ENCODE measurements around the gene PRMT1.

PRMT1 gene

DNA sequence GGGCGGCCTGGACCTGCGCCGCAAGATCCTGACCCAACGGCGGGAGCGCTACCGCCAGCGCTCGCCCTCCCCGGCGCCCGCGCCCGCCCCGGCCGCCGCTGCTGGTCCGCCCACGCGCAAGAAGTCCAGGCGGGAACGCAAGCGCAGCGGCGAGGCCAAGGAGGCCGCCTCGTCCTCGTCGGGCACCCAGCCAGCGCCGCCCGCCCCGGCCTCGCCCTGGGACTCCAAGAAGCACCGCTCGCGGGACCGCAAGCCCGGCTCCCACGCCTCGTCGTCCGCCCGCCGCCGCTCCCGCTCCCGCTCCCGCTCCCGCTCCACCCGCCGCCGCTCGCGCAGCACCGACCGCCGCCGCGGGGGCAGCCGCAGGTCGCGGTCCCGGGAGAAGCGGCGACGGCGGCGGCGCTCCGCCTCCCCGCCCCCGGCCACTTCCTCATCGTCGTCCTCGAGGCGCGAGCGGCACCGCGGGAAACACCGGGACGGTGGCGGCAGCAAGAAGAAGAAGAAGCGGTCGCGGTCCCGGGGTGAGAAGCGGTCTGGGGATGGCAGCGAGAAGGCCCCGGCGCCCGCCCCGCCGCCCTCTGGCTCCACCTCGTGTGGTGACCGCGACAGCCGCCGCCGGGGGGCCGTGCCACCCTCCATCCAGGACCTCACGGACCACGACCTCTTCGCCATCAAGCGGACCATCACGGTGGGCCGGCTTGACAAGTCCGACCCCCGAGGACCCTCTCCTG, 25.1 kb upstream of the PRMT1 start:
- DNase-seq (ENCODE audit: low read depth) = no peak

DNA sequence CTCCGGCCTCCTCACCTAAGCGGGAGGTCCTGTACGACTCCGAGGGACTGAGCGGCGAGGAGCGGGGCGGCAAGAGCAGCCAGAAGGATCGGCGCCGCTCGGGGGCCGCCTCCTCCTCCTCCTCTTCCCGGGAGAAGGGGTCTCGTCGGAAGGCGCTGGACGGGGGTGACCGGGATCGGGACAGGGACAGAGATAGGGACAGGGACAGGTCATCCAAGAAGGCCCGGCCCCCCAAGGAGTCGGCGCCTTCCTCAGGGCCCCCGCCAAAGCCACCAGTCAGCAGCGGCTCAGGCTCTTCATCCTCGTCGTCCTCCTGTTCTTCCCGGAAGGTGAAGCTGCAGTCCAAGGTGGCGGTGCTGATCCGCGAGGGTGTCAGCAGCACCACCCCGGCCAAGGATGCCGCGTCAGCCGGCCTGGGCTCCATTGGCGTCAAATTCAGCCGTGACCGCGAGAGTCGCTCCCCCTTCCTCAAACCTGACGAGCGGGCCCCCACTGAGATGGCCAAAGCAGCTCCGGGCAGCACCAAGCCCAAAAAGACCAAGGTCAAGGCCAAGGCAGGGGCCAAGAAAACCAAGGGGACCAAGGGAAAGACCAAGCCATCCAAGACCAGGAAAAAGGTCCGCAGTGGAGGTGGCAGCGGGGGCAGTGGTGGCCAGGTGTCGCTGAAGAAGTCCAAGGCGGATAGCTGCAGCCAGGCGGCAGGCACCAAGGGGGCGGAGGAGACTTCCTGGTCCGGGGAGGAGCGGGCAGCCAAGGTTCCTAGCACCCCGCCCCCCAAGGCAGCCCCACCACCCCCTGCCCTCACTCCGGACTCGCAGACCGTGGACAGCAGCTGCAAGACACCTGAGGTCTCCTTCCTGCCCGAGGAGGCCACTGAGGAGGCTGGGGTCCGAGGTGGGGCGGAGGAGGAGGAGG, 24.3 kb upstream of the PRMT1 start:
- DNase-seq (ENCODE audit: low read depth) = no peak

DNA sequence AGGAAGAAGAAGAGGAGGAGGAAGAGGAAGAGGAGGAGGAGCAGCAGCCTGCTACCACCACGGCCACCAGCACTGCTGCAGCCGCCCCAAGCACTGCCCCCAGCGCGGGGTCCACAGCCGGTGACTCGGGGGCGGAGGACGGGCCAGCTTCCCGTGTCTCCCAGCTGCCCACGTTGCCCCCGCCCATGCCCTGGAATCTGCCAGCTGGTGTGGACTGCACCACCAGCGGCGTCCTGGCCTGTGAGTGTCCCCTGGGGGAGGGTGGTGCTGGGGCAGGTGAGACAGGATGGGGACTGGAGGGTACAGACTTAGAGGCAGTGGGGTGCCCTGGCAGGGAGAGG, 23.6 kb upstream of the PRMT1 start:
- no peak for DNase-seq (ENCODE audit: low read depth)

DNA sequence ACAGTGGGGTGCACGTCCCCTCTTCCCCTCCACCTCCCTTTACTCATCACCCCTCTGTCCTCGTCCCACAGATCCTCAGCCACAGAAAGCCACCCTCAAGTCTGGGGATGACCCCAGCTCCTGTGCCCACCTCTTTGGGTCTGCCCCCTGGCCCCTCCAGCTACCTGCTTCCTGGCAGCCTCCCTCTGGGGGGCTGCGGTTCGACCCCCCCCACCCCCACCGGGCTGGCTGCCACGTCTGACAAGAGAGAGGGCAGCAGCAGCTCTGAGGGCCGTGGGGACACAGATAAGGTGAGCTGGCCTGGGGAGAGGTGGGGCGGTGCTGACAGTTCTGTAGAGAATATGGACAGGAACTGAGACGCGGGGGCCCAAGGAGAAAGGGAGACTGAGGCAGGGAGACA, 22.5 kb upstream of the PRMT1 start:
- no peak for DNase-seq (ENCODE audit: low read depth)

DNA sequence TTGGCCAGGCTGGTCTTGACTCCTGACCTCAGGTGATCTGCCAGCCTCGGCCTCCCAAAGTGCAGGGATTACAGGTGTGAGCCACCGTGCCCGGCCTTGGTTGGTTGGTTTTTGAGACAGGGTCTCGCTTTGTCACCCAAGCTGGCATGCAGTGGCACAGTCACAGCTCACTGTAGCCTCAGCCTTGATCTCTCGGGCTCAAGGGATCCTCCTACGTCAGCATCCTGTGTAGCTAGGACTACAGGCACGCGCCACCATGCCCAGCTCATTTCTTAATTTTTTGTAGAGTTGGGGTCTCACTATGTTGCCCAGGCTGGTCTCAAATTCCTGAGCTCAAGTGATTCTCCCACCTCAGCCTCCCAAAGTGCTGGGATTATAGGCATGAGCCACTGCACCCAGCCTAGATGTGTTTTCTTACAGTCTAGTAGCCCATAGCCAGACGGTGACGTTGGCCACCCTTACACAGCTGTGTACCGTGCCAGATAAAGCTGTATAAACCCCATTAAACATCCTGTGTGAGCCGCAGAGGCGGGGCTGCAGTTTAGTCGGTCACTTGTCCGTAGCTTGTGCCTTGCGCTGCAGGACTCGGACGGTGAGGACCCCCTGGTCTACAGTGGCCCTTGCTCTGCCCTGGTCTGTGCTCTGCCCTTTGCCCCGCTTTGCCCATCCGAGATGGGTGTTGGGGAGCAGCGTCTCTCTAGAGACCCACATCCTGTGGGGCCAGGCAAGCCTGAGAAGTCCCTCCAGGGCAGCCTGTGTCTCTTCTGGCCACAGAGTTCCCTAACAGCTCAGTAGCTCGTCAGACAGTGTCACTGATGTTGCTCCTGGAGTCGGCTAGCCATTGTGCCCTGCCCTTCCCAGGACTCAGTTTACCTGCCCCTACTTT, 21.3 kb upstream of the PRMT1 start:
- no peak for DNase-seq (ENCODE audit: low read depth)

DNA sequence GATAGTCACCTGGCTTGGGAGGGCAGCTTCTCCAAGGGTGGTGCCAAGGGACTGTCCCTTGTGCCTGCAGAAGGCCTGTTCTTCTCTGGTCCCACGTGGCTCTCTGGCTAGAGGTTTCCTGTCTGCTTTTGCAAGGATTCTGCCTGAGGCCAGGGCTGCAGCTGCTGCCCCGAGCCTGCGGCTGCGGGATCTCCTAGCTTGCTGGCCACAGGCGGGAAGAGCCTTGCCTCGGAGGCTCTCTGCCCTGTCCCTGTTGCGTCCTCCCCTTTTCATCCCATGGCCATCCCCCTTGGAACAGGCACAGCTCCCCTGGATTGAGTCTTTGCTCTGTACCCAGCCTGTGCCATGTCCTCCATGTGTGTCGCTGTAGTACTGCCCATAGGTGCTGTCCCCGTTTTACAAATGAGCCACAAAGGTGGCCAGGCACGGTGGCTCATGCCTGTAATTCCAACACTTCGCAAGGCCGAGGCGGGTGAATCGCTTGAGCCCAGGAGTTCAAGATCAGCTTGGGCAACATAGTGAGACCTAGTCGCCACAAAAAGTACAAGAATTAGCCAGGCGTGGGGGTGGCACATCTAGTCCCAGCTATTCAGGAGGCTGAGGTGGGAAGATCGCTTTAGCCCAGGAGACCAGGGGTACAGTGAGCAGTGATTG, 20.5 kb upstream of the PRMT1 start:
- DNase-seq (ENCODE audit: low read depth) = no peak

DNA sequence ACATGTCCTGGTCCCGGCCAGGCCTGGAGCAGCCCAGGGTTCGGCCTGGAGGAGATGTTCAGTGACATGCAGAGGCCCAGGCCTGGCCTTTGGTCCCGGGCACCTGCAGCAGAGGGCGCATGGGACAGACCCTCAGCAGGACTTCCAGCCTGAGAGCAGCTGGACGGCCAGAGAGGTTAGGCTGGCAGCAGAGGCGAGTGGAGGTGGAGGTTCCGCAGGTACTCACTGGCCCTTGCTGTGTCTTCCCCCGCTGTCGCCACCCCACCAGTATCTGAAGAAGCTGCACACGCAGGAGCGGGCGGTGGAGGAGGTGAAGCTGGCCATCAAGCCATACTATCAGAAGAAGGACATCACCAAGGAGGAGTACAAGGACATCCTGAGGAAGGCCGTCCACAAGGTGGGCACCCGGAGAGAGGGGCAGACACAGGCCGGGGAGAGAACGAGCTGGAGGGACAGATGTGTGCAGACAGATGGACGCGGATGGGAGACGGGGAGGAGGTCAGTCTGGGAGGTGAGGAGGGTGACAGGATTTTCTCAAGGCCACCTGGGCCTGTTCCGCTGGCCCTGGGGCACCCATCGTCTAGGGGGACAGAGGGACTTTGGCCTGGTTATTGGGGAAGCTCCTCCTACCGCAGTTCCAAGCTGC, 19.5 kb upstream of the PRMT1 start:
- no peak for DNase-seq (ENCODE audit: low read depth)

DNA sequence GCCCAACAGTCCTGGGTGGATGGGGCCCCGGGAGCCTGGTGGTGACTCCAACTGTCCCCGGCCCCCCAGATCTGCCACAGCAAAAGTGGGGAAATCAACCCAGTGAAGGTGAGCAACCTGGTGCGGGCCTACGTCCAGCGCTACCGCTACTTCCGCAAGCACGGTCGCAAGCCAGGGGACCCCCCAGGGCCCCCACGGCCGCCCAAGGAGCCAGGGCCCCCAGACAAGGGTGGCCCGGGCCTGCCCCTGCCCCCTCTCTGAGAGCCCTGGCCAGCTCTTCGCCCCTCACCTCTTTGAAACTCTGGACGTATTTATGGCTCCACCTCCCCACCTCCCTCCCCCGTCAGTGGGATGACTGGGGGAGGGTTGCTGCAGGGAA, 18.9 kb upstream of the PRMT1 start:
- no peak for DNase-seq (ENCODE audit: low read depth)

DNA sequence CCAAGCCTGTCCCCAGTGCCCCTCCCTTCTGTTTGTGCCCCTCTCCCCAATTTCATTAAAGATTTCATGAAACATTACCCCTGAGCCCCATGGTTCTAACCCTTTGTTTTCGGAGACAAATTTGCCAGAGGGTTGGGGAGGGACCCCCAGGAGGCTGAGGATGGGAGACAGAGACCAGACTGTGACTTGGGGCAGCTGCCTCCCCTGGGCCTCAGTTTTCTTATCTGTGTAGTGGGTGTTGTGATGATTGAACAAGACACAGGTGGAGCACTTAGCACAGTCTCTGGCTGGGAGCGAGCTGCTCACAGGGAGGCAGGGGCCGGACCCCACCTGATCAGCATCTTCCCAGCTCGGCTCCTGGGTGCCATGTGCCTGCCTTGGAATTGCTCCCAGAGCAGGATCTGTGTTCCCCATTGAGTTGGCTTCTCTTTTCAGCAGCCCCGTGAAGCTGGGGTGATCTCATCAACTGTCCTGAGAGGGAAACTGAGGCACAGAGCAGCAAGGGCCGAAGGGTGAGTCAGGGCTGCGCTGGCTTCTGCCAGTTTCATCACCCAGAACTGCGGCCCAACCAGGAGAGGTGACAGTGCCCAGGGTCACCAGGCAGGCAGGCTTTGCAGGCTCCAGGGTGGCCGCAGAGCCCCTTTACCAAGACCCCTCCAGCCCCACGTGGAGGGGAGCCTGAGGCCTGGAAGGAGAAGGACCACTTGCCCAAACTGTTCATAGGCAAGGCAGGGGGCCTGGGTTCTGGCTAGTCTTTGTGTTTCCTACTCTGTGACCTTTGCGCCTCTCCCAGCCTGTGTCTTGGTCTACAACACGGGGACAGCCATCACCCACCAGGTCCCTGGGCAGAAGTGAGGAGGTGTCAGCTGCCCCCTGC, 18.3 kb upstream of the PRMT1 start:
- DNase-seq (ENCODE audit: low read depth) = no peak

DNA sequence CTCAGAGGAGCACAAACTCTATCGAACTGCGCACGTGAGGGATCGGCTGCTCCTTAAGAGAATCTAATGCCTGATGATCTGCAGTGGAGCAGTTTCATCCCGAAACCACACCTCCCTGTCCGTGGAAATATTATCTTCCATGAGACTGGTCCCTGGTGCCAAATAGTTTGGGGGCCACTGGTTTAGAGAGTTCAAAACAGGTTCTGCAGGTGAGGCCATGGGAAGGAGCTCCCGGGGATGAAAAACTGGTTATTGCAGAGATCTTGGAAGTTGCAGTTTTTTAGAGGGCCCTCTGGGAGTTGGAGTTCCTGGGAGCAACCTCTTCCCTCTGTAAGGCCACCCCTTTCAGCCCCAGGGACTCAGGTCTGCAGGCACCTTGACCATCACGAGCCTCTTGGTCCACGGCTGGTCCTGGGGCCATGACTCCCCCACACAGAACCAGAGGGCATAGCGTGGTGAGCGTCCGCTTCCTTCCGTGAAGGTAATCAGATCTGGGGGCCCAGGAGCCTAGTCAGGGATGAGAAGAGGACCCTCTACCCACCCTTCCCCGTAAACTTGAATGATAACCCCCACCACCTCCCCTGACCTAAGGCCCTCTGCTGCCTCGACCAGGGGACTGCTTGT, 16.6 kb upstream of the PRMT1 start:
- no peak for DNase-seq (ENCODE audit: low read depth)

DNA sequence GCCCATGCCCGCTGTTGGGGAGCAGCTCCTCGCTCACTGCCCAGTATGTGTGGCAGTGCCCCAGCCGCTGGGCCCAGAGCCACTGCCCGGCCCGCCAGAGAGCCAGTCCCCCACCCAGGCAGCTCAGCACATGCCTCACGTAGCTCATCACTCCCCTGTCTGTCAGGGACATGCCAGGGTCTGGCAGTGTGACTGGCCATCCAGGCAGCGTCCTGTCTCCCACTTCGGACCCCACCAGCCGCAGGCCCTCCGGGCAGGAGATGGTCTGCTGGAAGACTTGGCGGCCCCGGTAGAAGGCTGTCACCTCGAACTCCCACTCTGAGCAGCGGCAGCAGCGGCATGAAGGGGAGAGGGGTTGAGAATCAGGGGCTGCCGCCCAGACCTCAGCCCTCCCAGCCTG, 15.1 kb upstream of the PRMT1 start:
- DNase-seq (ENCODE audit: low read depth) = no peak

DNA sequence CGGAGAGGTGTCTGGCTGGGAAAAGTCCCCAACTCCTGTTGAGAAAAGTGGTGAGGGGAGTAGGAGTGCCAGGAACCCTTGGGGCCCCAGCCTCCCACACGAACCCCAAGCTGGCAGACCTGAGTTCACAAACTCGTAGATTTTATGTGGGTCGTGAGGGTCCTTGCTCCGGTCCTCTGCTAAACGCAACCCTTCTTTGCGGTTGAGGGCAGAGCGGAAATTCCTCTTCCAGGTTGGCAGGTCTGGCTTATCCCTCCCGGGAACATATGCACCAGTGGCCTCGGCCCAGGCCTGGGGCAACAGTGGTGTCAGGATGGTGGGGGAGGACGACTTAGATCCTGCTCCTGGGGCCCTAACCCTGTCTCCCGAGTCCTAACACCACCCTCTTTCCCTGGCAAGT, 13.8 kb upstream of the PRMT1 start:
- no peak for DNase-seq (ENCODE audit: low read depth)

DNA sequence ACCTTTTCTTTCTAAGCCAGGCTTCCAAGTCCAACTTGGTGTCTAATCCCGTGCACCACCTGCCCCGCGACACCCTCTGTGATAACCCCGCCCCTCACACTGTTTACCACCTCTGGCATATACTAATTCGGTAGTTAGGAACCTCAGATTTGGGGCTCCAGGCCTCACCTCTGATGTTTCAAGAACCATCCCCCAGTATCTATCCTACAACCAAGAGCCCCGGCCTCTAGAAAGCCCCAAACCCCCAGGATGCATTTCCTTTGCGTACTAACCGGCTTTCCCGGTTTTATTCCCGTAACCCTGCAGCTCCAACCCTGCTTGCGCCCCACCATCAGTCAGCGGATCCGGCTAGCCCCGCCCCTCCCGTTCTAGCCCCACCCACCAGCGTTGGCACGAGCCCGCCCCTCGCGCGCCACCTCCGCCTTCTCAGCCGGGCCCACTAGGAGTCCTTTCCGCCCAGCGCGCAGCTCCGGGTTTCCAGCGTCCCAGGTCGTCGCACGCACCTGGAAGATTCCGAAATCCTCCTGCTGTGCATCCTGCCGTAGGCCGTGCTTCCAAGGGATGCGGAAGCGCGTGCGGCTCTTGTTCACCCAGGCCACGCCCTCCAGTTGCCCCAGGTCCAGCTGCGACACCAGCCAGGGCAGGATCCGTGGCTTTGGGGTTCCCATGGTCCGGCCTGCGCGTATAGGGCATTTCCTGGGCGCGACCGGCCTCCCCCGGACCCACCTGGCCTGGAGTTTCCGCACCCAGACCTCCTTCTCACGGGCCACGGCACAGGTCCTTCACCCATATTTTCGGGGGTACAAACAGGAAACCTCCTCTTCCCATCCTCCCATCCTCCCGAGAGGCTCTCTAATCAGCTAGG, 12.7 kb upstream of the PRMT1 start:
- DNase-seq (ENCODE audit: low read depth) = peak; percentile 83

DNA sequence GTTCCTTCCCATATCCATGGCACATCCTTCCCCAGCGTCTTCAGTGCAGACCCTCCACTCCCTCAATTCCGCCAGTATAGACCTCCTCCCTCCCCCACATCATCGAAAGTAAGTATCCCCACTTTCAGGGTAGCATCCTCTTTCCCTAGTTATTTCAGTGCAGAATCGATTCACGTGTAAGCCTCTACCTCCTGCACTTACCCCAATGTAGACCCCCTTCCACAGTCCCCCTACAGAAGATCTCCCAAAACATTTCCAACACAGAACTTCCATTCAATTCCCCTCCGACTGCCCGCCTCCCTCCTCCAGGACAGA, 12.1 kb upstream of the PRMT1 start:
- no peak for DNase-seq (ENCODE audit: low read depth)

DNA sequence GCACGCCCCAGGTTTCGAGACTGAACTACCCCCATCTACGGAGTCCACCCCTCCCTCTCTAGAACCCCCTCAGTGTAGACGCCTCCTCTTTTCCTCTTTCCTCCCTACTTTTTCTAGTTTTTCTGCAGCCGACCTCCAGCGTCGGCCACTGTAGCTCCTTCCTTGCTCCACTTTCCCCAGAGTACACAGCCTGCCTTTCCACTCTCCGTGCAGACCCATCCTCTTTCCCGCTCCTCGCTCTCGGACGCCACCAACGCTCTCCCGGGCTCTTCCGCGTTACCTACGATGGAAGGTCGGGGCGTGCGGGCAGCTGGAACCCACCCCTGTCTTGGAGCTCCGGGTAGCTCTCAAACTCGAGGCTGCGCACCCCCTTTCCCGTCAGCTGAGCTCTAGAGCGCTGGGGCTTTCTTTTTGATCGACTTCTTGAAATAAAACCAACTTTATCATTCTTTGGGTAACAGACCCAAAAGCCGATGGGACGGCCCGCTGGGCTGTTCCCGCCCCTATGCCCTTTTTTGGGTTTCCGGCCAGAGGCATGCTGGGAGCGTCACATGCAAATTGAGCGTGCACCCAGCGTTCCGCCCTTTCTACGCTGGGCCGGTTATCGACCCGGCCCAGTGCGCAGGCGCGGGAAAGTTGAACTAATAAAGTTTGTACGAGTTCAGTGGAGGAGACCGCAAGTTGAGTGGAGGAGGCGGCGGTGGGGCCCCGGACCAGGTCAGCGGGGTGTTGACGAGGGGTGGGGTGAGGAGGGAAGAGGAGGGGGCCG, 11.5 kb upstream of the PRMT1 start, which contains the start of the genes BCL2L12 and IRF3:
Gene BCL2L12, plus strand, starts transcription at position 583 of the 769 bp plus-strand sequence. CDS start 760 bp downstream, outside the sequence.
Gene IRF3, minus strand, starts transcription at position 507 of the 769 bp plus-strand sequence. CDS start 1,019 bp downstream, outside the sequence.
- peak; percentile 97 for DNase-seq (ENCODE audit: low read depth)

DNA sequence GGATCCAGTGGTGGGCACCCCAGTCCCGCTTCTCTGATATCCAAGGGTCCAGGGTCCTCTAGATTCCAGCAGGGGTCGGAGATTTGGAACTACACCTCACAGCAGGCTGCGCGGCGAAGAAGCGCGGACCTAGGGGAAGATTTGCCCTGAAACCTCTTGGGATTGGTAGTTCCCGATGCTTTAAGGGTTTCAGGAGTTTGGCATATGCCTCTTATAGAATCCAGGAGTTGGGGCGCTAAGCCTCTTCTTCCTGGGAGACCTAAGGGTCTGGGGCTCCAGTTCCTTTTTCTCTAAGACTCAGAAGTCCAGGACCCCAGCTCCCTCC, 11.0 kb upstream of the PRMT1 start:
- no peak for DNase-seq (ENCODE audit: low read depth)

DNA sequence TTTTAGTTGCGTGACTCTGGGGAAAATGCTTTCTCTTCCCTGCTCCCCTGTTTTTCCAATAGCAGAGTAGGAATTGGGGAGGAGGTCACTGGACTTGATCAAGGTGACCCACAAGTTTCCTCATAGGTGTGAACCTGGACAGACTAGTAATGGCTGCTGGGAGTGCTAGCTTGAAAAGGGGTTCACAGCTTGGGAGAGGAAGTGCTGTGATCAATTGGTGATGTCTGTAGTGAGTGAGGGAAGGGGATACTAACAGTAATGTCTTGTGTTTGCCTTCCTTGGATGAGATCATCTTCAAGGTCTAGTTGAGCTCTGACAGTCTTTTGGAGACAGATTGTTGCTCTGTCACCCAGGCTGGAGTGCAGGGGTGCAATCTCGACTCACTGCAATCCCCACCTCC, 9.6 kb upstream of the PRMT1 start:
- DNase-seq (ENCODE audit: low read depth) = no peak

DNA sequence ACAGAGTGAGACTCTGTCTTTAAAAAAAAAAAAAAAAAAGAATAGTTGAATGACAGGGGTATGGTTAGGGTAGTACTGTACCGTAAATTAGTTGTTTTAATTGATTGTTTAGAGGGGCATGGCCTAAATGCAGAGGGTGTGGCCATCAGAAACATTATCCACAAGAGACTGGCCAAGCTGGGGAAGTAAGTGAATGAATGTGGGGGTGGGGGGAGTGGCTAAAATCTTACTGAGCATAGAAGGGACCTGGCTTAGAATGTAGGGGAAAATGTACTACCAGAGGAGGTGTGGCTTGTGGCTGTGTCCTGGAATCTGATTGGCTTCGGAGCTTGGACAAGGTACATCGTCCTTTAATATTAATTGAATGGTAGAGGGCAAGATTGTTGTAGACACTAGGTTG, 7.6 kb upstream of the PRMT1 start:
- DNase-seq (ENCODE audit: low read depth) = no peak

All from EH (cell line).